Neuronal stem cell (in vitro differentiated cells): ENCODE measurements around the gene WNT4.

Experiments
- DNase-seq: peaks from one replicate; pipeline ENCODE4 v3.0.0-alpha.2; 2013; ENCODE audit warnings: low spot score
- H2AFZ ChIP-seq: one replicate; pipeline ENCODE4 v1.6.1; 2013; ENCODE audit warnings: mild to moderate bottlenecking, low read length, inconsistent platforms
- H2AK5ac ChIP-seq: 2 replicates; pipeline ENCODE4 v1.6.1; 2013; ENCODE audit warnings: low read depth, mild to moderate bottlenecking, inconsistent platforms, low read length, moderate library complexity, mixed read lengths
- H2BK120ac ChIP-seq: 2 replicates; pipeline ENCODE4 v1.6.1; 2013; ENCODE audit warnings: low read depth, mild to moderate bottlenecking, inconsistent platforms, low read length, moderate library complexity, mixed read lengths
- H2BK12ac ChIP-seq: one replicate; pipeline ENCODE4 v1.6.1; 2013; ENCODE audit warnings: low read length, inconsistent platforms
- H2BK15ac ChIP-seq: 2 replicates; pipeline ENCODE4 v1.6.1; 2013; ENCODE audit warnings: mild to moderate bottlenecking, low read length, inconsistent platforms, mixed read lengths
- H2BK5ac ChIP-seq: one replicate; pipeline ENCODE4 v1.6.1; 2013; ENCODE audit warnings: inconsistent platforms, mild to moderate bottlenecking, low read length, moderate library complexity
- H3K14ac ChIP-seq: one replicate; pipeline ENCODE4 v1.6.1; 2013; ENCODE audit warnings: low read length, inconsistent platforms
- H3K18ac ChIP-seq: 2 replicates; pipeline ENCODE4 v1.6.1; 2013; ENCODE audit warnings: low read length, inconsistent platforms
- H3K23ac ChIP-seq: 2 replicates; pipeline ENCODE4 v1.6.1; 2013; ENCODE audit warnings: low read depth, mild to moderate bottlenecking, mixed read lengths, low read length, inconsistent platforms; ENCODE audit not compliant: poor library complexity
- H3K27ac ChIP-seq: replicated peaks from 3 replicates; pipeline ENCODE4 v1.5.1; 2013; ENCODE audit warnings: low read length, inconsistent platforms
- H3K27me3 ChIP-seq, 3 experiments: 2 replicates each; pipeline ENCODE4 v1.6.1; 2013; ENCODE audit warnings: low read length in 3 of 3, mild to moderate bottlenecking in 2 of 3, inconsistent platforms in 1 of 3, low read depth in 1 of 3, mixed read lengths in 1 of 3, moderate library complexity in 1 of 3; ENCODE audit not compliant: control insufficient read depth in 3 of 3, insufficient read depth in 3 of 3
- H3K36me3 ChIP-seq, 2 donors: replicated peaks in 1 of 2; 2 replicates each; pipeline ENCODE4 v1.6.1; 2013; ENCODE audit warnings: low read length in 2 of 2; ENCODE audit not compliant: control insufficient read depth in 2 of 2, insufficient read depth in 2 of 2
- H3K4ac ChIP-seq: 2 replicates; pipeline ENCODE4 v1.6.1; 2013; ENCODE audit warnings: inconsistent platforms, mild to moderate bottlenecking, low read length, moderate library complexity
- H3K4me1 ChIP-seq, 2 donors: 1 replicate in 1 of 2; 2 replicates in 1 of 2; pipeline ENCODE4 v1.6.1; 2013; ENCODE audit warnings: low read length in 2 of 2, low read depth in 1 of 2; ENCODE audit not compliant: control insufficient read depth in 2 of 2, insufficient read depth in 1 of 2
- H3K4me2 ChIP-seq: one replicate; pipeline ENCODE4 v1.6.1; 2013; ENCODE audit warnings: mild to moderate bottlenecking, low read length, inconsistent platforms; ENCODE audit not compliant: insufficient read depth, poor library complexity, severe bottlenecking
- H3K4me3 ChIP-seq, 2 donors: 2 replicates each; pipeline ENCODE4 v1.5.1; 2013; ENCODE audit warnings: low read length in 2 of 2, mild to moderate bottlenecking in 2 of 2, inconsistent platforms in 1 of 2, moderate library complexity in 1 of 2
- H3K79me1 ChIP-seq: one replicate; pipeline ENCODE4 v1.6.1; 2013; ENCODE audit warnings: low read depth, mild to moderate bottlenecking, inconsistent platforms, low read length, moderate library complexity
- H3K9ac ChIP-seq: one replicate; pipeline ENCODE4 v1.6.1; 2013; ENCODE audit warnings: mild to moderate bottlenecking, low read depth, low read length, inconsistent platforms; ENCODE audit not compliant: poor library complexity
- H3K9me3 ChIP-seq, 2 donors: replicated peaks in 1 of 2; 2 replicates each; pipeline versions ENCODE3 to v1.6.1; 2013; ENCODE audit warnings: low read length in 2 of 2, mild to moderate bottlenecking in 2 of 2, inconsistent platforms in 1 of 2, low read depth in 1 of 2, mixed read lengths in 1 of 2, moderate library complexity in 1 of 2; ENCODE audit not compliant: control insufficient read depth in 2 of 2, insufficient read depth in 1 of 2
- H4K8ac ChIP-seq: one replicate; pipeline ENCODE4 v1.6.1; 2013; ENCODE audit warnings: low read depth, mild to moderate bottlenecking, inconsistent platforms, low read length, moderate library complexity
- H4K91ac ChIP-seq: one replicate; pipeline ENCODE4 v1.6.1; 2013; ENCODE audit warnings: low read length, low read depth, mild to moderate bottlenecking, inconsistent platforms; ENCODE audit not compliant: poor library complexity
- WGBS, 2 donors: extraction: QIAGEN DNeasy Blood & Tissue Kit; methylation state at CpG; one replicate each; pipeline ENCODE4 v1.1.7; 2013; ENCODE audit warnings: missing lambda C conversion rate in 2 of 2, mixed read lengths in 1 of 2; ENCODE audit not compliant: insufficient read length in 2 of 2, insufficient replicate concordance in 1 of 2; ENCODE audit errors: extremely low coverage in 2 of 2; 5-methylcytosine and 5-hydroxymethylcytosine counted together

WNT4 gene

DNA sequence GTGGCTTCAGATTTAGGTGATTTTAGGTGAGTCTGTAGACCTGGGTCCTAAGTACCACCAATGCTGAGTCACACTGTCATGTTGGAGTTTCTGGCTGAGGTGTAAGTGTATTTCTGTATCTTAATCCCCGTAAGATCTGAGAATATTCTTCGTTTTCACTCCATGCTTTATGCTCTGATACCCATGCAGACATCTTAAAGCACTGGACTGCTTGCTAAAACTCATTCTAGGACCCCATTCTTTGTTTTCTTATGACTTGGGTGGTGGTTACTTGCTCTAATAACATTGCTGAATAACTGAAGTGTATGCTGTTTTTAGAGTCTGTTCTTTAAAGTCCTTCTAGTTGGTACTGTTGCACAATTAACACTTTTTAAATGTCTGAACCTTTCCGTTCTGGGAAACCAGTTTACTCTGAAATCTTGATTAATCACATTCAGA is 53.7 kb downstream of the WNT4 start:
- Histone ChIP-seq H2AK5ac (no peak overlapping the region), H2BK12ac (no peak overlapping the region), H2BK15ac (no peak overlapping the region), H3K27me3 (no peaks in the 10 kb centered on the region), H3K14ac (no peak overlapping the region), H3K4ac (no peak overlapping the region), H3K23ac (no peak overlapping the region), H3K79me1 (no peaks in the 10 kb centered on the region), H3K27ac (no peak overlapping the region), H3K36me3 (peaks cover 4 to 93% of the 10 kb centered on the region in 2 donors), H3K9me3 (peaks cover 0 to 7% of the 10 kb centered on the region in 2 donors), H3K4me3 (no peak overlapping the region), H4K8ac (no peak overlapping the region), H3K4me2 (no peak overlapping the region), H2AFZ (no peak overlapping the region), H3K4me1 (peaks cover 4 to 6% of the 10 kb centered on the region in 2 donors), H3K9ac (no peak overlapping the region), H3K18ac (no peak overlapping the region), H2BK5ac (no peak overlapping the region), H4K91ac (no peak overlapping the region), H2BK120ac (no peak overlapping the region)
- WGBS, 2 donors: no CpG with 5 or more reads among the region's 3 CpGs
- no peak for DNase-seq

DNA sequence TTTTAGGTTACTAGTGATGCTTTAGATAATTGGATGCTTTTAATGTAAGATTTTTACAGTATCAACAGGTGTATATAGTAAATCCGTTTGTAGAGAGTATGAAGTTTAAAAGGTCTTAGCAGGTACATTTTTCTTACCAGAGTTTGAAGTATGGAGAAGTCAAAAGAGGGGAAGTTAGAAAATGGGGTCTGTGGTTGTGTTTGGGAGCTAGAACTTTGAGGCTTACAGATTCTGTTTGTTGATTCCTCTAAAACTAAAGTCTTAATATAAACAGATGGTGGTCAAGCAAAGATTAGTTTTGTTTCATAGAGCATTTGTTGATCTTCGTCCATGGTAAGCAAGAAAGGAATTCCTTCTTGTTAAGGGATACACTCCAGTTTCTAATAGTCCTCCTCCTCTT is 54.6 kb downstream of the WNT4 start:
- no peak overlapping the region for H2BK120ac ChIP-seq
- no peaks in the 10 kb centered on the region for H3K79me1 ChIP-seq
- no peak overlapping the region for H3K9ac ChIP-seq
- H3K18ac ChIP-seq: no peak overlapping the region
- no peak for DNase-seq
- H3K4ac ChIP-seq: no peak overlapping the region
- H2AK5ac ChIP-seq: no peak overlapping the region
- H3K36me3 ChIP-seq: peaks cover 4 to 94% of the 10 kb centered on the region in 2 donors
- H3K27ac ChIP-seq: no peak overlapping the region
- WGBS, 2 donors: no CpG with 5 or more reads among the region's 2 CpGs
- H3K4me1 ChIP-seq: peaks cover 4 to 6% of the 10 kb centered on the region in 2 donors
- no peak overlapping the region for H2AFZ ChIP-seq
- H3K4me3 ChIP-seq: no peak overlapping the region
- H3K9me3 ChIP-seq: peaks cover 0 to 7% of the 10 kb centered on the region in 2 donors
- H3K27me3 ChIP-seq: no peaks in the 10 kb centered on the region
- no peak overlapping the region for H4K91ac ChIP-seq
- no peak overlapping the region for H3K23ac ChIP-seq
- H3K14ac ChIP-seq: no peak overlapping the region
- no peak overlapping the region for H2BK5ac ChIP-seq
- H2BK15ac ChIP-seq: no peak overlapping the region
- H4K8ac ChIP-seq: no peak overlapping the region
- no peak overlapping the region for H2BK12ac ChIP-seq
- H3K4me2 ChIP-seq: no peak overlapping the region

DNA sequence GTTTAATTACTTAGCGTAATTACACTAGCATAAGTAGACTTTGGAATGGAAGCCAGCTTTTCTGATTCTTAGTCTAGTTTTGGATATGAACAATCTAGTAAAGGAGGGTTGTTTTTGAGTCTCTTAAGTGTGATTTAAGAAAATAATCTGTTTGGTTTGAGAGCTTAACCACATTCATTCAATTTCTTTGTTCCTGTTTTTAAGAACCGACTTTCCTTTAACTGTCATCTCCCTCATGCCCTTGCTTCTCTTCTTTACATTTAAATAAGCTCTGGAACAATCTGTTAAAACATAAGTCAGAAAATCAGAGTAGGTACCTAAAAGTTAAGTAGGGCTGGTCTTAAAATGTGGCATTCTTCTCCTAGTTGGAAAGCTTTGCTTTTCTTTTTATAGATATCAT is 62.7 kb downstream of the WNT4 start:
- Histone ChIP-seq H3K18ac (no peak overlapping the region), H3K79me1 (no peaks in the 10 kb centered on the region), H2BK12ac (no peak overlapping the region), H3K36me3 (peaks cover 7 to 85% of the 10 kb centered on the region in 2 donors), H4K91ac (no peak overlapping the region), H4K8ac (no peak overlapping the region), H3K14ac (no peak overlapping the region), H2BK120ac (no peak overlapping the region), H3K9me3 (peaks cover 0 to 7% of the 10 kb centered on the region in 2 donors), H3K4me2 (no peak overlapping the region), H2BK5ac (no peak overlapping the region), H3K4ac (no peak overlapping the region), H3K27ac (no peak overlapping the region), H2BK15ac (no peak overlapping the region), H2AK5ac (no peak overlapping the region), H3K4me1 (peaks cover 1 to 7% of the 10 kb centered on the region in 2 donors), H3K23ac (no peak overlapping the region), H3K9ac (no peak overlapping the region), H3K4me3 (no peak overlapping the region), H2AFZ (no peak overlapping the region), H3K27me3 (no peaks in the 10 kb centered on the region)
- no peak for DNase-seq
- no CpG with 5 or more reads among the region's 2 CpGs for WGBS, 2 donors

DNA sequence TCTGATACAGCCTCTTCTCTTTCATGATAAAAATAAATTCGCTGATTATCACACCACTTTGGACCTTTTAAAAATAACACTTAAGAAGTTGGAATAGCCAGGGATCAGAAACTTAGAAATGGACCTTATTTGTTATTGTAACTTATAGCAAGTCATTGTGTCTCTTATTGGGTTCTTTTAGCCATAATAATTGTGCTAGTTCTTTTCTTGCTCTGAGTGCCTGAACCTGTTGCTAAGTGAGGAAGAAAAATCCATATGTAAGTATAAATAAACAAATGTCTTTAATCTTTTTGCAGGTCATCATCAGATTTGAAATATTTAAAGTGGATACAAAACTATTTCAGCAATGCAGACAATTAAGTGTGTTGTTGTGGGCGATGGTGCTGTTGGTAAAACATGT is 64.8 kb downstream of the WNT4 start:
- Histone ChIP-seq H3K36me3 (peaks cover 7 to 75% of the 10 kb centered on the region in 2 donors), H3K23ac (no peak overlapping the region), H3K79me1 (no peaks in the 10 kb centered on the region), H3K27me3 (no peaks in the 10 kb centered on the region), H3K9me3 (no peaks in the 10 kb centered on the region), H3K4me2 (no peak overlapping the region), H3K27ac (no peak overlapping the region), H2AK5ac (no peak overlapping the region), H2BK12ac (no peak overlapping the region), H4K91ac (no peak overlapping the region), H2BK120ac (no peak overlapping the region), H3K4me1 (peaks cover 3 to 10% of the 10 kb centered on the region in 2 donors), H3K4me3 (no peak overlapping the region), H4K8ac (no peak overlapping the region), H3K14ac (no peak overlapping the region), H2BK15ac (no peak overlapping the region), H3K18ac (no peak overlapping the region), H3K4ac (no peak overlapping the region), H2BK5ac (no peak overlapping the region), H3K9ac (no peak overlapping the region), H2AFZ (no peak overlapping the region)
- DNase-seq: no peak
- no CpG with 5 or more reads among the region's 2 CpGs for WGBS, 2 donors
